Activated B cell treated with CpG ODN at 0.5 μM for 24 hours (primary cell): ENCODE results near the gene WDR88. TPM values are rescaled to one million over a fixed set of nuclear protein-coding genes. Genes with fewer than 3 reads are reported as not detected.

ENCODE experiments used
- ATAC-seq: fragments of 200-7000 bp; cut with Tn5 transposase; one replicate; pipeline ENCODE4 v1.10.0; 2021; ENCODE audit warnings: low read depth, mild to moderate bottlenecking, moderate library complexity
- CTCF ChIA-PET: fragments of 350-600 bp; sonication (Branson Sonifier 250); formaldehyde crosslinking; loops from one replicate; lab custom pipeline; 2021; ENCODE audit warnings: antibody characterized with exemption; lab: Charles Lee
- POLR2A ChIA-PET: fragments of 350-600 bp; sonication (Branson Sonifier 250); formaldehyde crosslinking; loops from one replicate; lab custom pipeline; 2021; ENCODE audit warnings: antibody characterized with exemption; lab: Charles Lee
- DNase-seq: peaks from one replicate; pipeline ENCODE4 v3.0.0; 2022
- H3K27ac Mint-ChIP-seq: one replicate; pipeline ENCODE4 v1.8.0; 2020; ENCODE audit warnings: mixed read lengths
- H3K27me3 Mint-ChIP-seq: one replicate; pipeline ENCODE4 v1.8.0; 2021; ENCODE audit warnings: mixed read lengths
- H3K36me3 Mint-ChIP-seq: one replicate; pipeline ENCODE4 v1.8.0; 2021; ENCODE audit warnings: low read depth, mixed read lengths
- H3K4me1 Mint-ChIP-seq: one replicate; pipeline ENCODE4 v1.8.0; 2021; ENCODE audit warnings: mixed read lengths
- H3K4me3 Mint-ChIP-seq: one replicate; pipeline ENCODE4 v1.8.0; 2020; ENCODE audit warnings: mild to moderate bottlenecking, mixed read lengths
- H3K9me3 Mint-ChIP-seq: one replicate; pipeline ENCODE4 v1.8.0; 2020; ENCODE audit warnings: mixed read lengths
- CTCF ChIP-seq: fragments of 200-600 bp; IDR thresholded peaks from one replicate; pipeline ENCODE4 v1.8.0; 2022; ENCODE audit warnings: antibody characterized with exemption, mild to moderate bottlenecking
- intact Hi-C: fragments of 100-400 bp; cut with micrococcal nuclease; formaldehyde crosslinking; loops from one replicate; pipeline ENCODE4 v1.15.1; 2024
- total RNA-seq: library from RNA; stranded (reverse); gene quantifications from 2 replicates; pipeline ENCODE4 v1.2.3, GENCODE V29; 2022

Gene WDR88
- total RNA-seq, 1 donor from 2014 or later = 0.51 TPM

DNA sequence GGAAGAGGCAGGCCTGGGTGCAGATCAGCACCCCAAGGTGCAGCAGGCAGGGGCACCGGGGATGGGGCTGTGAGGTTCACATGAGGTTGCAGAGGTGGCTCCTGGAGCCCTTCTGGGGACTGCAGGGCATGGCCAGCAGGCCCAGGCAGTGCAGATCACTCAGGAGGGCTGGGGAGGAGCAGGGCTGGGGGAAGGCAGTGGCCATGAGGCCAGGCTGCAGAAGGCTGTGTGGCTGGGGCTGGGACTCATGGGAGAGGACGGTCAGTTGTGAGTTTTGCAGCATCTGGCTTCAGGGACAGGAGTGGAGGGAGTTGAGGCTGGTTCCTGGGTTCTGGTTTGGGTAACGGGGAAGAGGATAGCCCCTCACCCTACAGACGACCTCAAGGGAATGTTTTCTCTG, 7.3 kb downstream of the WDR88 start:
- peaks cover 20% of the 10 kb centered on the region for H3K27me3 Mint-ChIP-seq
- peaks cover 7% of the 10 kb centered on the region for H3K4me1 Mint-ChIP-seq
- CTCF ChIA-PET = no interaction called here
- H3K9me3 Mint-ChIP-seq = no peaks in the 10 kb centered on the region
- ATAC-seq (no peak), DNase-seq (no peak)
- H3K4me3 Mint-ChIP-seq = no peak overlapping the region
- POLR2A ChIA-PET = no interaction called here
- no peak overlapping the region for H3K27ac Mint-ChIP-seq
- intact Hi-C loops = no loop called here
- TF ChIP-seq CTCF = no peak
- H3K36me3 Mint-ChIP-seq = no peaks in the 10 kb centered on the region

- ChIA-PET CTCF (interaction anchor here (0.7 to 2.0 kb wide), 9 partner anchors 14 to 304 kb away, joined by 3 to 42 read pairs (median 4); no protein-coding TSS in a partner anchor), POLR2A (interaction anchor here (1.6 kb wide), 1 partner anchor 33 kb away, joined by 4 read pairs; no protein-coding TSS in a partner anchor)
- H3K4me1 Mint-ChIP-seq = peaks cover 5% of the 10 kb centered on the region
- H3K36me3 Mint-ChIP-seq = no peaks in the 10 kb centered on the region
- ATAC-seq (peak; percentile 98), DNase-seq (peak; percentile 38)
- no peak for TF ChIP-seq CTCF
- H3K27me3 Mint-ChIP-seq = peaks cover 17% of the 10 kb centered on the region
- intact Hi-C loops = loop anchor here (1.0 kb wide), 3 partner anchors 33 to 91 kb away; no protein-coding TSS in a partner anchor
- peak overlapping the region; percentile 44 for H3K4me3 Mint-ChIP-seq
- no peak overlapping the region for H3K27ac Mint-ChIP-seq
- H3K9me3 Mint-ChIP-seq = no peaks in the 10 kb centered on the region
Observed at GRCh38 chr19:33143897-33144405, 12.0 kb downstream of the WDR88 start.

- no peaks in the 10 kb centered on the region for H3K36me3 Mint-ChIP-seq
Observed at GRCh38 chr19:33146209-33146608, 14.3 kb downstream of the WDR88 start.

DNA sequence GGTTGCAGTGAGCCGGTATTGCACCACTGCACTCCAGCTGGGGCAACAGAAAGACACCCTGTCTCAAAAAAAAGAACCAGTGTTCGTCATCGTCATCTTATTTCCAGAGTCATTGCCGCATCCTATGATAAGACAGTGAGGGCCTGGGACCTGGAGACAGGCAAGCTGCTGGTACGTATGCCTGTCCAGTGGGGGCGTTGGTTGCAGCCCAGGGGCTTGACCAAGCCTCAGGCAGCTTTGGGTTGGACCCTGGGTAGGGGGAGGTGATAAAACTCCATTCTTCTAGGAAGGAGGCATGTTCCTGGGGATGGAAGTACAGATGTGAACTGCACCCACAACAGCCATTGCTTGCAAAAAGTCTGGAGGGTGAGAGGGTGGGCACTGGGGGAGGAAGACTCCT, 15.6 kb downstream of the WDR88 start:
- TF ChIP-seq CTCF = no peak
- Mint-ChIP-seq H3K4me1 (peaks cover 5% of the 10 kb centered on the region), H3K36me3 (no peaks in the 10 kb centered on the region), H3K27me3 (peaks cover 5% of the 10 kb centered on the region), H3K27ac (no peak overlapping the region), H3K4me3 (no peak overlapping the region), H3K9me3 (no peaks in the 10 kb centered on the region)
- intact Hi-C loops = no loop called here
- CTCF ChIA-PET = no interaction called here
- DNase-seq = no peak
- POLR2A ChIA-PET = interaction anchor here (1.1 kb wide), 1 partner anchor 29 kb away, joined by 3 read pairs; no protein-coding TSS in a partner anchor
- ATAC-seq = no peak

More at GRCh38 chr19:33146209-33146608, 14.3 kb downstream of the WDR88 start:
- ATAC-seq (no peak), DNase-seq (no peak)
- no peak for TF ChIP-seq CTCF
- Mint-ChIP-seq H3K4me3 (no peak overlapping the region), H3K27ac (no peak overlapping the region), H3K9me3 (no peaks in the 10 kb centered on the region), H3K27me3 (peaks cover 13% of the 10 kb centered on the region), H3K4me1 (peaks cover 5% of the 10 kb centered on the region)
- intact Hi-C loops = no loop called here
- CTCF ChIA-PET = no interaction called here
- POLR2A ChIA-PET = no interaction called here

- TF ChIP-seq CTCF = no peak
- Mint-ChIP-seq H3K9me3 (no peaks in the 10 kb centered on the region), H3K4me1 (no peaks in the 10 kb centered on the region), H3K4me3 (no peak overlapping the region), H3K27ac (no peak overlapping the region), H3K27me3 (peaks cover 4% of the 10 kb centered on the region), H3K36me3 (no peaks in the 10 kb centered on the region)
- CTCF ChIA-PET = no interaction called here
- ATAC-seq = no peak
- POLR2A ChIA-PET = no interaction called here
- intact Hi-C loops = no loop called here
- no peak for DNase-seq
Observed at GRCh38 chr19:33150852-33151518, 19.1 kb downstream of the WDR88 start.
